Measurements from ENCODE around the gene PRSS22.

DNA sequence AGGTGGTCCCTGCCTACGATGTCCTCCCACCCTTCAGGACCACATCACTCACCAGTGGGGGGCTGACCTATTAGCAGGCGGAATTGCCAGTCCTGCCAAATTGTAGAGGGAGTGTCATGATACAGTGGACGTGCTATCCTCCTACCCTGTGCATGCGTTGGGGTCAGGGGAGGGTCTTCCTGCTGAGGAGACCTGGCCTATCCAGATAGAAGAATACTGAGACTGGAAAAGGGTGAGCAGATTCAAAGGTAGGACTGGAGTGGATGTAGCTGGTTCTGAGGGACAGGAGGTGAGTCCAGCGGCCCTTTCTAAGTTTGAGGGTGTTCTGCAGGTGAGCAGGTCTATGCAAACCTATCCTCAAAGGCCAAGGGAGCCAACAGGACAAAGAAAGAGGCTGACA lies 51.7 kb downstream of the PRSS22 start:
- no peak for TF ChIP-seq CTCF (IDR thresholded peaks at IDR 0.05)
- TF ChIP-seq POLR2A (IDR thresholded peaks at IDR 0.05), result no peak
